HepG2 (cell line): ENCODE measurements around the gene TP73. TPM values are rescaled to one million over a fixed set of nuclear protein-coding genes. Genes with fewer than 3 reads are reported as not detected.
A peak's percentile ranks its signal among the peaks of the same experiment; 100 is the strongest.

Source experiments
- AHR ChIP-seq: IDR thresholded peaks from 2 replicates; pipeline ENCODE4 v1.6.1; 2018; ENCODE audit warnings: missing genetic modification reagents, missing compliant biosample characterization
- GTF2F1 ChIP-seq: fragments of 150-350 bp; IDR thresholded peaks from 2 replicates; pipeline ENCODE4 v1.6.1; 2014; ENCODE audit warnings: low read length
- HCFC1 ChIP-seq: fragments of 150-350 bp; IDR thresholded peaks from 2 replicates; pipeline ENCODE4 v1.6.1; 2014; ENCODE audit warnings: low read depth, low read length
- HNF4G ChIP-seq, 2 experiments: sonication (generic) in 1 of 2; formaldehyde crosslinking in 1 of 2; IDR thresholded peaks; 2 replicates each; pipeline versions ENCODE4 v1.4.0 to v1.6.1; 2011 to 2020; ENCODE audit warnings: borderline replicate concordance in 2 of 2, low read depth in 2 of 2, mild to moderate bottlenecking in 2 of 2, low read length in 1 of 2, missing genetic modification reagents in 1 of 2, moderate library complexity in 1 of 2
- IKZF1 ChIP-seq: fragments of 450-650 bp; IDR thresholded peaks from 2 replicates; pipeline ENCODE4 v1.7.1; 2016
- KAT2B ChIP-seq: fragments of 150-350 bp; IDR thresholded peaks from 2 replicates; pipeline ENCODE4 v1.6.1; 2014; ENCODE audit warnings: low read depth, low read length, borderline replicate concordance
- MAFG ChIP-seq: sonication (generic); formaldehyde crosslinking; IDR thresholded peaks from 2 replicates; pipeline ENCODE4 v1.5.1; 2020; ENCODE audit warnings: mild to moderate bottlenecking, missing genetic modification reagents
- MZF1 ChIP-seq: sonication (generic); formaldehyde crosslinking; IDR thresholded peaks from 2 replicates; pipeline ENCODE4 v1.8.1; 2023; ENCODE audit warnings: mild to moderate bottlenecking, missing genetic modification reagents, borderline replicate concordance
- NR2F6 ChIP-seq, 2 experiments: IDR thresholded peaks; 2 replicates each; pipeline ENCODE4 v1.6.1; 2016; ENCODE audit warnings: antibody characterized with exemption in 1 of 2, mild to moderate bottlenecking in 1 of 2
- RBM39 ChIP-seq: fragments of 200-400 bp; formaldehyde crosslinking; IDR thresholded peaks from one replicate; pipeline ENCODE4 v1.6.1; 2018; ENCODE audit warnings: antibody characterized with exemption, mild to moderate bottlenecking, low read depth, low read length; ENCODE audit not compliant: poor library complexity, severe bottlenecking
- SOX5 ChIP-seq: IDR thresholded peaks from 2 replicates; pipeline ENCODE4 v1.6.1; 2016; ENCODE audit warnings: borderline replicate concordance
- U2AF1 ChIP-seq: fragments of 200-400 bp; formaldehyde crosslinking; optimal IDR thresholded peaks from 2 replicates; pipeline ENCODE3; 2017; ENCODE audit warnings: mild to moderate bottlenecking, low read depth, low read length
- ZFP37 ChIP-seq: sonication (generic); formaldehyde crosslinking; IDR thresholded peaks from 2 replicates; pipeline ENCODE4 v1.4.0; 2020; ENCODE audit warnings: missing genetic modification reagents, borderline replicate concordance
- ZFP90 ChIP-seq: sonication (generic); formaldehyde crosslinking; IDR thresholded peaks from 2 replicates; pipeline ENCODE4 v1.8.0; 2022; ENCODE audit warnings: missing genetic modification reagents, mild to moderate bottlenecking, inconsistent platforms, borderline replicate concordance
- ZKSCAN5 ChIP-seq: sonication (generic); formaldehyde crosslinking; IDR thresholded peaks from 2 replicates; pipeline ENCODE4 v1.5.1; 2020; ENCODE audit warnings: mild to moderate bottlenecking, missing genetic modification reagents
- ZNF20 ChIP-seq: sonication (generic); formaldehyde crosslinking; IDR thresholded peaks from 2 replicates; pipeline ENCODE4 v1.4.0; 2020; ENCODE audit warnings: mild to moderate bottlenecking, moderate library complexity, missing genetic modification reagents
- ZNF234 ChIP-seq: sonication (generic); formaldehyde crosslinking; conservative IDR thresholded peaks from 2 replicates; pipeline ENCODE4 v1.5.1; 2020; ENCODE audit warnings: mild to moderate bottlenecking, missing genetic modification reagents
- ZNF292 ChIP-seq: sonication (generic); formaldehyde crosslinking; IDR thresholded peaks from 2 replicates; pipeline ENCODE4 v1.8.1; 2022; ENCODE audit warnings: mild to moderate bottlenecking, low read depth, missing genetic modification reagents, borderline replicate concordance
- ZNF335 ChIP-seq: sonication (generic); formaldehyde crosslinking; IDR thresholded peaks from 2 replicates; pipeline ENCODE4 v1.4.0; 2020; ENCODE audit warnings: missing genetic modification reagents
- ZNF530 ChIP-seq: sonication (generic); formaldehyde crosslinking; IDR thresholded peaks from 2 replicates; pipeline ENCODE4 v1.5.0; 2020; ENCODE audit warnings: low read depth, mild to moderate bottlenecking, missing genetic modification reagents
- ZNF552 ChIP-seq: sonication (generic); formaldehyde crosslinking; IDR thresholded peaks from 2 replicates; pipeline ENCODE4 v1.9.0; 2022; ENCODE audit warnings: missing genetic modification reagents, mild to moderate bottlenecking, borderline replicate concordance
- ZNF572 ChIP-seq: sonication (generic); formaldehyde crosslinking; IDR thresholded peaks from 2 replicates; pipeline ENCODE4 v1.5.1; 2020; ENCODE audit warnings: mild to moderate bottlenecking, missing genetic modification reagents
- ZNF598 ChIP-seq: sonication (generic); formaldehyde crosslinking; IDR thresholded peaks from 2 replicates; pipeline ENCODE4 v1.5.1; 2020; ENCODE audit warnings: mild to moderate bottlenecking, missing genetic modification reagents, borderline replicate concordance
- ZNF678 ChIP-seq: sonication (generic); formaldehyde crosslinking; IDR thresholded peaks from 2 replicates; pipeline ENCODE4 v1.4.0; 2020; ENCODE audit warnings: mild to moderate bottlenecking, missing genetic modification reagents
- ZSCAN20 ChIP-seq: sonication (generic); formaldehyde crosslinking; IDR thresholded peaks from 2 replicates; pipeline ENCODE4 v1.4.0; 2020; ENCODE audit warnings: missing genetic modification reagents, mild to moderate bottlenecking, borderline replicate concordance
- polyA plus RNA-seq, 8 experiments: library from polyadenylated mRNA; depleted of rRNA in 3 of 8; stranded (reverse) in 7 of 8; unstranded in 1 of 8; fragments of >200 nt; fragmentation: Illumina TruSeq in 4 of 8; extraction: Trizol in 4 of 8; gene quantifications; 2 replicates each; pipeline versions ENCODE4 v1.2.1 to v1.2.3, GENCODE V29; 2011 to 2016; ENCODE audit warnings: low read depth in 4 of 8, missing spikeins in 1 of 8, mixed read lengths in 1 of 8; ENCODE audit not compliant: insufficient read depth in 1 of 8
- total RNA-seq, 5 experiments: library from RNA; depleted of rRNA; stranded (reverse); fragments of >200 nt; fragmentation: Illumina TruSeq; extraction: Trizol; gene quantifications; 2 replicates each; pipeline ENCODE4 v1.2.3, GENCODE V29; 2016; ENCODE audit warnings: low read depth in 1 of 5
- TF ChIP-seq, protein P1 (sequence below), 2 experiments: sonication (generic) in 1 of 2; formaldehyde crosslinking in 1 of 2; IDR thresholded peaks; 2 replicates each; pipeline versions ENCODE4 v1.4.0 to v1.6.1; 2018 to 2020; ENCODE audit warnings: missing genetic modification reagents in 2 of 2, borderline replicate concordance in 1 of 2, low read depth in 1 of 2, mild to moderate bottlenecking in 1 of 2, missing biosample characterization in 1 of 2
- TF ChIP-seq, protein P2 (sequence below): sonication (generic); formaldehyde crosslinking; IDR thresholded peaks from 2 replicates; pipeline ENCODE4 v1.8.1; 2023; ENCODE audit warnings: missing genetic modification reagents, mild to moderate bottlenecking, borderline replicate concordance

Gene TP73
- total and polyA plus RNA-seq, 2 of the 13 experiments (the other 11 are each of a cell fraction or from before 2014, with no cell fraction given) = 0.49 to 1.1 TPM

DNA sequence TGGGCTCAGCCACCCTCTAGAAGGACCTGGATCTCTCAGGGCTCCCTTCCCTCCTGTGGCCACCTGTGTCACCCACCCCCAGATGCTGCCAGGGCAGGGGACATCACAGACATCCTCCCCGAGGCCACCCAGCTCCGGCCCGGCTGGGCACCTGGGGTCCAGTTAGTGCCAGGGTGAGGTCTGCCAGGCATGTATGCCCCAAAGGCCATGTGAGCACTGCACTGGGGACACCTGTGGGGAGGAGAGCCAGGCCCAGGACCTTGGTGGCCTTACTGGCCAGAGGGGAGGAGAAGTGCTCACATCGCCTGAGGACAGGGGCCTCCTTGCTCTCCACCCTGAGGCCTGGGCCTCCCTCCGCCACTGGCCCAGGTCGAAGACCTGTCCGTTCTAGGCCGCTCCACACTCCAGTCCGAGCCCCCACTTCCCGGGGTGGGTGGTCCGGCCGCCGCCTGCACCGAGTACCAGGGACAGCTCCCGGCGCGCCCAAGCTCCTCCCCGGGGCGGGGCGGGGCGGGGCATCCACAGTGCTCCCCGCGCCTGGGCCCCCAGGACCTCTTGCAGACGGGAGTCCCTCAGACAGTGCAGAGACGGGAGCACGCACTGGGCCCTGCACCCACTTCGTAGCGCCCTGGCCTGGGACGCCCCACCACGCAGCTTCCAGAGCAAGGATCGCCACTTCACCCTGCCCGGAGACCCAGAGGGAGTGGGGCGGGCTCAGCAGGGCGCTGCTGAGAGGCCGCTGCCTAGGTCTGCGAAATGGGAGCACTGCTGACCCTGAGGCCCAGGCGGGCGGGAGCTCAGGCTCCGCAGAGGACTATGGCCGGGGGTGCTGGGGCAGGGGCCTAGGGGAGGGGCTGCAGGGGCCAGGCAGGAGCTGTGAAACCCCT lies 65.6 kb downstream of the TP73 start (continued):
- TF ChIP-seq ZNF234 = no peak
- TF ChIP-seq ZNF335 (CRISPR knock-in tag) = no peak
- peak; percentile 18; the same call in 1 of the 2 replicates for TF ChIP-seq SOX5 (CRISPR knock-in tag)
- no peak for TF ChIP-seq IKZF1
- TF ChIP-seq ZNF678 = no peak
- TF ChIP-seq KAT2B = no peak
- no peak for TF ChIP-seq MZF1 (CRISPR knock-in tag)
- no peak for TF ChIP-seq NR2F6 (IDR thresholded peaks at IDR 0.05)
- TF ChIP-seq NR2F6 (CRISPR knock-in tag; IDR thresholded peaks at IDR 0.05) = no peak
- no peak for TF ChIP-seq ZFP90 (CRISPR knock-in tag)
- TF ChIP-seq, protein P1, sequence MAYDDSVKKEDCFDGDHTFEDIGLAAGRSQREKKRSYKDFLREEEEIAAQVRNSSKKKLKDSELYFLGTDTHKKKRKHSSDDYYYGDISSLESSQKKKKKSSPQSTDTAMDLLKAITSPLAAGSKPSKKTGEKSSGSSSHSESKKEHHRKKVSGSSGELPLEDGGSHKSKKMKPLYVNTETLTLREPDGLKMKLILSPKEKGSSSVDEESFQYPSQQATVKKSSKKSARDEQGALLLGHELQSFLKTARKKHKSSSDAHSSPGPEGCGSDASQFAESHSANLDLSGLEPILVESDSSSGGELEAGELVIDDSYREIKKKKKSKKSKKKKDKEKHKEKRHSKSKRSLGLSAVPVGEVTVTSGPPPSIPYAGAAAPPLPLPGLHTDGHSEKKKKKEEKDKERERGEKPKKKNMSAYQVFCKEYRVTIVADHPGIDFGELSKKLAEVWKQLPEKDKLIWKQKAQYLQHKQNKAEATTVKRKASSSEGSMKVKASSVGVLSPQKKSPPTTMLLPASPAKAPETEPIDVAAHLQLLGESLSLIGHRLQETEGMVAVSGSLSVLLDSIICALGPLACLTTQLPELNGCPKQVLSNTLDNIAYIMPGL (CRISPR knock-in tag; IDR thresholded peaks at IDR 0.05; ENCODE audit: borderline replicate concordance in 1 of 2, low read depth in 1 of 2) = no peak
- 0 out of 2 replicates have a peak, but pooled peaks have one; percentile 41 for TF ChIP-seq ZSCAN20 (CRISPR knock-in tag)
- TF ChIP-seq ZNF292 = no peak
- TF ChIP-seq ZNF552 (CRISPR knock-in tag) = no peak
- peak; percentile 64; the same call in 1 of the 2 replicates for TF ChIP-seq AHR (CRISPR knock-in tag)
- TF ChIP-seq ZNF572 (CRISPR knock-in tag) = no peak
- no peak for TF ChIP-seq MAFG (CRISPR knock-in tag)
- TF ChIP-seq HCFC1 = no peak
- TF ChIP-seq ZNF530 = no peak
- TF ChIP-seq ZNF598 (CRISPR knock-in tag) = no peak
- peak; percentile 30 for TF ChIP-seq RBM39
- TF ChIP-seq, protein P2, sequence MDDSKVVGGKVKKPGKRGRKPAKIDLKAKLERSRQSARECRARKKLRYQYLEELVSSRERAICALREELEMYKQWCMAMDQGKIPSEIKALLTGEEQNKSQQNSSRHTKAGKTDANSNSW (CRISPR knock-in tag) = no peak
- no peak for TF ChIP-seq ZFP37
- no peak for TF ChIP-seq U2AF1
- no peak for TF ChIP-seq GTF2F1
- TF ChIP-seq HNF4G (IDR thresholded peaks at IDR 0.05; ENCODE audit: borderline replicate concordance, low read depth, low read length) = no peak
- no peak for TF ChIP-seq HNF4G (CRISPR knock-in tag; IDR thresholded peaks at IDR 0.05; ENCODE audit: borderline replicate concordance, low read depth)
- TF ChIP-seq ZKSCAN5 (CRISPR knock-in tag) = no peak
- TF ChIP-seq ZNF20 (CRISPR knock-in tag) = no peak
